Adrenal gland (tissue), 5 donors: ENCODE measurements around the gene ARPC1A.

Experiments used
- CTCF ChIP-seq, 6 experiments: fragments of 450-650 bp in 4 of 6; fragments of 200-600 bp in 2 of 6; sonication (generic) in 1 of 6; IDR thresholded peaks; 1 replicate in 5 of 6; 2 replicates in 1 of 6; pipeline versions ENCODE4 v1.5.1 to v1.8.0; 2016 to 2021; ENCODE audit warnings: antibody characterized with exemption in 6 of 6, mild to moderate bottlenecking in 2 of 6, moderate library complexity in 1 of 6
- POLR2A ChIP-seq, 2 donors: fragments of 450-650 bp; IDR thresholded peaks; one replicate each; pipeline ENCODE4 v1.6.1; 2017; ENCODE audit warnings: antibody characterized with exemption in 2 of 2, mild to moderate bottlenecking in 2 of 2, moderate library complexity in 1 of 2
- donor health status: DM: no; HTN: no; CAD: no.

- TF ChIP-seq CTCF (IDR thresholded peaks at IDR 0.05) (no peak), POLR2A (IDR thresholded peaks at IDR 0.05) (no peak)
These were observed 77.2 kb downstream of the ARPC1A start for GRCh38 chr7:99402854-99403253.
